GM19395 (cell line): Measurements from ENCODE around the gene LBHD1.
A peak's percentile ranks its signal among the peaks of the same experiment; 100 is the strongest.
"Not testable (repeated sequence)": the region's sequence is repeated elsewhere in the genome, so short reads cannot be mapped to it uniquely, and the experiment has no call there.

Experiments
- ATAC-seq: cut with Tn5 transposase; IDR thresholded peaks from one replicate; pipeline ENCODE4 v1.9.1; 2021; ENCODE audit warnings: mild to moderate bottlenecking, moderate library complexity; ENCODE audit not compliant: unreplicated experiment

The LBHD1 gene

DNA sequence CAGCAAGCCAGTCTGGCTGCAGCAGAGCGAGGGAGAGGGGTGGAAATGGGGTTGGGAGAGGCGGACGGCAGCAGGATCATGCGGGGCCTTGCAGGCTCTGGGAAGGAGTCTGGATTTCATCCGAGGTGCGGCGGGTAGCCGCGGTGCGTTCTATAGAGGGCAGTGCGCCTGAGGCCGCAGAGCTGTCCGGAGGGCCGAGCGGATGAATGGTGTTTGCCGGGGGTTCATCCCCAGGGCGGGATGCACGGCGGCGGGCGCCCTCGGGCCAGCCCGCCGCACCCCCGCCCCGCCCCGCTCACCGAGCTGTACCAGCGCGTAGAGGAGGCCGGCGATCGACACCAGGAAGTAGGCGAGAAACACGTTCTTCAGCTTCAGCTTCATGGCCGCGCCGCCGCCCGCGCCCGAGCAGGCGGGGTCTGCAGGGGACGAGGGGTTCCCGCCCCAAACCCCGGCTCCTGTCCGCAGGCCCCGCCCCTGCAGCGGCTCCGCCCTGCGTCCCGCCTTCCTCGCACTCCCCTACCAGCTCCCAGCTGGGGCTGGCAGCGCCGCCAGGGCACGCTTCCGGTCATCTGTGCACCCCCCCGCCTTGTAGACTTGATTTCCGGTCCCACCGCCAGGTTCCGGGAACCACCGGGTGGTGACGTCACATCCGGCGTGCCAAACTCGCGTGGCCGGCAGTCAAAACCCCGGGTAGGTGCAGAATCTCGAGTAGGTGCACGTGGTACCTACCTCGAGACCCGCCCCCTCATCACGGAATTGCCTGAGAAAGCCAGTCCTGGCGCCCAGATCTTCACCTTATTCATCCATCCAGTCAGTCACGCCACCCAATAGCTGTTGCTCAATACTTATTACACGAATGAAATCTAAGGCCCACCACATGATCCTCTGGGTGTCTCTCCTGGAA is 50.2 kb downstream of the LBHD1 start, which contains the start of gene B3GAT3:
TSS of gene B3GAT3 (minus strand) at position 420 of the 904 bp plus-strand sequence. CDS start at position 381, 39 bp downstream.
- ATAC-seq: peak; percentile 91

- ATAC-seq: no peak
Observed at GRCh38 chr11:62621027-62621566, 51.0 kb downstream of the LBHD1 start.

GRCh38 chr11:62616957-62617356 is 55.1 kb downstream of the LBHD1 start:
- ATAC-seq: not testable (repeated sequence)

DNA sequence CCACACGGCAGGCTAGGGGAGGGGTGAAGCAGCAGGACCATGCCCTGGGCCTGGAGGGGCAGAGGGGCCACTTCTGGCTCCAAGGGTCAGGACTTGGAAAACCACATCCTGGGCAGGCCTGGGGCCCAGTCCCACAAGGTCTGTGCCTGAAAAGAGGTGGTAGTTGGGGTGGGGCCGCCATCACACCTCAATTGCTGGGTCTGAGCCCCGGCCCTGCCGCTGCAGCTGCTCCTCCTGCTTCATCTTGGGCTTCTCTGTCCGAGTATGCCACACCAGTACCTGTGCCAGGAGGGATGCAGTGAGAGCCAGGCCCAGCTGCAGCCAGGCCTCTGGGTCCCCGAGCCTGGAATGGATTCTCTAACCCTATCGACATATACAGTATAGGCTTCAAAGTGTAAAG is 56.5 kb downstream of the LBHD1 start:
- ATAC-seq: no peak

- ATAC-seq: no peak
Observed at GRCh38 chr11:62614275-62614674, 57.8 kb downstream of the LBHD1 start.

DNA sequence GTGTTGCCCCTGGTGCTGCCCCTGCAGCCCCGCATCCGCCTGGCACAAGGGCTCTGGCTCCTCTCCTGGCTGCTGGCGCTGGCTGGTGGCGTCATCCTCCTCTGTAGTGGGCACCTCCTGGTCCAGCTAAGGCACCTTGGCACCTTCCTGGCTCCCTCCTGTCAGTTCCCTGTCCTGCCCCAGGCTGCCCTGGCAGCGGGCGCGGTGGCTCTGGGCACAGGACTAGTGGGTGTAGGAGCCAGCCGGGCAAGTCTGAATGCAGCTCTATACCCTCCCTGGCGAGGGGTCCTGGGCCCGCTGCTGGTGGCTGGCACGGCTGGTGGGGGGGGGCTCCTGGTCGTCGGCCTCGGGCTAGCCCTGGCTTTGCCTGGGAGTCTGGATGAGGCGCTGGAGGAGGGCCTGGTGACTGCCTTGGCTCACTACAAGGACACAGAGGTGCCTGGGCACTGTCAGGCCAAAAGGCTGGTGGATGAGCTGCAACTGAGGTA is 58.7 kb downstream of the LBHD1 start:
- no peak for ATAC-seq
